ENCODE results near the gene GNAL.
"Not testable (repeated sequence)": the region's sequence is repeated elsewhere in the genome, so short reads cannot be mapped to it uniquely, and the experiment has no call there.

GNAL gene

DNA sequence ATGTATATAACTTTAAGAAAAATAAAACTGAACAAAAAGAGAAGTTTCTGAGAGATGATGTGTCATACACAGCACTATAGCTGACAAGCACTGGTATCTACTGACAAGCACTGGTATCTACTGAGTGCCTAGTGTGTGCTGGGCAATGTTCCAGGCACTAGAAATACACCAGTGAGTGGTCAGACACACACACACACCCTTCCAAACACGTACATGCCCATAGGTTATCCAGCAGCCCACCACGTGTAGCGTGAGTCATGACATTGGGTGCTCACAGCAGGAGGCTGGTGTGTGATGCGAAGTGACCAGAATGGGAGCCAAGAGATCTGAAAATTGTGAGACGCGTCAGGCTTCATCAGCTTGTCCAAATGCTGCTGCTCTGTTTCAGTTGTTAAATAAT is 12.2 kb upstream of the GNAL start:
- H3K4me1 ChIP-seq (ENCODE audit: insufficient read depth, low read length), result no peaks in the 10 kb centered on the region
- no peak overlapping the region for H3K9ac ChIP-seq (ENCODE audit: low read depth, low read length)
- no peaks in the 10 kb centered on the region for H3K9me3 ChIP-seq (ENCODE audit: control insufficient read depth, insufficient read depth, low read length)
- H3K36me3 ChIP-seq (ENCODE audit: insufficient read depth, low read length), result no peaks in the 10 kb centered on the region

DNA sequence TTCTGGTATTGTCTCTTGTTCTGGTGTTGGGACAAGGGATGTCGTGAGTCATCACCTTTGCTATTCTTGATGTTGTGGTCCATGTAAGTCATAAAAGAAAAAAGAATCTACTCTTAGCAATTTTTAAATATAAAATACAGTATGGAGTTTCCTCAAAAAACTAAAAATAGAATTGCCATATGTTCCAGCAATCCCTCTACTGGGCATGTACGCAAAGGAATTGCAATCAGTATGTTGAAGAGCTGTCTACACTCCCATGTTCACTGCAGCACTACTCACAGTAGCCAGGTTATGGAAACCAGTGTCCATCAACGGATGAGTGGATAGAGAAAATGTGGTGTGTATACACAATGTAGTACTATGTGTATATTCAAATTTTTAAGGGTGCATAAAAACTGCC is 10.9 kb upstream of the GNAL start:
- no peaks in the 10 kb centered on the region for H3K9me3 ChIP-seq (ENCODE audit: control insufficient read depth, insufficient read depth, low read length)
- H3K36me3 ChIP-seq (ENCODE audit: insufficient read depth, low read length), result no peaks in the 10 kb centered on the region
- no peak overlapping the region for H3K9ac ChIP-seq (ENCODE audit: low read depth, low read length)
- H3K4me1 ChIP-seq (ENCODE audit: insufficient read depth, low read length), result no peaks in the 10 kb centered on the region

DNA sequence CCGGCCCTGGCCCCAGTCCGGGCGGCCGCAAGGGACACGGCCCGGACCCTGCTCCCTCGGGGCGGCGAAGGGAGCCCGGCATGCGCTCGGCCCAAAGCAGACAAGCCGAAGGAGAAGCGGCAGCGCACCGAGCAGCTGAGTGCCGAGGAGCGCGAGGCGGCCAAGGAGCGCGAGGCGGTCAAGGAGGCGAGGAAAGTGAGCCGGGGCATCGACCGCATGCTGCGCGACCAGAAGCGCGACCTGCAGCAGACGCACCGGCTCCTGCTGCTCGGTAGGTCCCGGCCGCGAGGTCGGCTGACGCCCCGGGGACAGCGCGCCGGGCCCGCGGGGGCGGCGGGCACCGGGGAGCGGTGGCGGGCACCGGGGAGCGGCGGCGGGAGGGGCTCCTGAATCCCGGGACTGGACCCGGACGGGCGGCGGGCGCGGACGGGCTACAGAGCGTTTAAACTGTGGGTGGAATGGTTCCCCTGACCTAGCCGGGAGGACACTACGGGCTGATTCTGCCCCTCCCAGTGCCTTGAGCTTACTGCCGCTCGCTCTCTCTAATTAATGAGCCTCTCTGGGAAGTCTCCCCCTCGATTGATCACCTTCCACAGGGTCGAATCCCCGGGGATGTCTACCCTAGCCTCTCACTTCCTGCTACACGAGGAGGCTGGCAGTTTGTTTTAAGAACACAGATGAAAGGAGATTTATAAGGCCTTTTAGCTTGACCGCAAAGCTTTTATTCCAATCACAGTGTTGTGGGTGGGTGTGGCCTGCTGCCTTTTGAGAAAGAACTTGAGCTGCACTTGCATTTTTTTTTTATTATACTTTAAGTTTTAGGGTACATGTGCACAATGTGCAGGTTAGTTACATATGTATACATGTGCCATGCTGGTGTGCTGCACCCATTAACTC is 853 bp downstream of the GNAL start:
- H3K9ac ChIP-seq (ENCODE audit: low read depth, low read length), result peak overlapping the region; percentile 83
- H3K9me3 ChIP-seq (ENCODE audit: control insufficient read depth, insufficient read depth, low read length), result no peaks in the 10 kb centered on the region
- no peaks in the 10 kb centered on the region for H3K36me3 ChIP-seq (ENCODE audit: insufficient read depth, low read length)
- no peaks in the 10 kb centered on the region for H3K4me1 ChIP-seq (ENCODE audit: insufficient read depth, low read length)

DNA sequence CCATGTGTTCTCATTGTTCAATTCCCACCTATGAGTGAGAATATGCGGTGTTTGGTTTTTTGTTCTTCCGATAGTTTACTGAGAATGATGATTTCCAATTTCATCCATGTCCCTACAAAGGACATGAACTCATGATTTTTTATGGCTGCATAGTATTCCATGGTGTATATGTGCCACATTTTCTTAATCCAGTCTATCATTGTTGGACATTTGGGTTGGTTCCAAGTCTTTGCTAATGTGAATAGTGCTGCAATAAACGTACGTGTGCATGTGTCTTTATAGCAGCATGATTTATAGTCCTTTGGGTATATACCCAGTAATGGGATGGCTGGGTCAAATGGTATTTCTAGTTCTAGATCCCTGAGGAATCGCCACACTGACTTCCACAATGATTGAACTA is 1.6 kb downstream of the GNAL start:
- not testable (repeated sequence) for H3K36me3 ChIP-seq (ENCODE audit: insufficient read depth, low read length); H3K9me3 ChIP-seq (ENCODE audit: control insufficient read depth, insufficient read depth, low read length); H3K4me1 ChIP-seq (ENCODE audit: insufficient read depth, low read length); H3K9ac ChIP-seq (ENCODE audit: low read depth, low read length)

DNA sequence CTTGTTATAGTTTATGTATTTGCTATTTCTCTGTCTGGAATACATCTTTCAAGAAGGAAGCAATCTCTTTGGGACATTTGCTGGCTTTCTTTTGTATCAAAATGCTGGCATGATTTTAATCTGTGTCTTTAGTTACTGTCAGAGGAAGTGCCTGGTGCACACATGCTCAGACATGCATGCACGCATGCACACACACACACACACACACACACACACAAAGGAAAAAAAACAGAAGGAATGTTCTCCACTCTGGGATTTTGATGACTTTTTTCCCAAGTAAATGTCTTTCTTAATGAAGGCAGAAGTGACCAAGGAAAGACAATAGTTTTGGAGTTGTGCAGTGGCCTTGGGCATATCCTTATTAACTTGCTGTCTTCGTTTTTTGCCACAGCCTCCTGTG is 6.7 kb downstream of the GNAL start:
- no peak overlapping the region for H3K9ac ChIP-seq (ENCODE audit: low read depth, low read length)
- no peaks in the 10 kb centered on the region for H3K36me3 ChIP-seq (ENCODE audit: insufficient read depth, low read length)
- no peaks in the 10 kb centered on the region for H3K4me1 ChIP-seq (ENCODE audit: insufficient read depth, low read length)
- H3K9me3 ChIP-seq (ENCODE audit: control insufficient read depth, insufficient read depth, low read length), result no peaks in the 10 kb centered on the region

DNA sequence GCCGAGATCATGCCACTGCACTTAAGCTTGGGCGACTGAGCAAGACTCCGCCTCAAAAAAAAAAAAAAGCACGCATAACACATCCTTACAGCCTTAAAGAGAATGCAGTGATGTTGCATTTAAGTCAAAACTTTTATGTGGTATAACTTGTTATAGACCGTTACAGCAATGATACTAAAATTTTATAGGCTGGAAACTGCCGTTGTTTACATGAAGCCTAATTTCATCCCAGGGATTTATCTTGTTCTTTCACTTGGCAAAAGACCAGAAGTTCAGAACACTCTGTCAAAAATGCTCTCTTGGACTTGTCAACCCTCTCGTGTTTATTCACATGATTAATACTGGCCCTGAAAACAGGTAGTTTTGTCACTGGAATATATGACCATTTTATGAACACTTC is 7.4 kb downstream of the GNAL start:
- Histone ChIP-seq H3K36me3 (ENCODE audit: insufficient read depth, low read length) (no peaks in the 10 kb centered on the region), H3K4me1 (ENCODE audit: insufficient read depth, low read length) (no peaks in the 10 kb centered on the region), H3K9ac (ENCODE audit: low read depth, low read length) (no peak overlapping the region), H3K9me3 (ENCODE audit: control insufficient read depth, insufficient read depth, low read length) (no peaks in the 10 kb centered on the region)

DNA sequence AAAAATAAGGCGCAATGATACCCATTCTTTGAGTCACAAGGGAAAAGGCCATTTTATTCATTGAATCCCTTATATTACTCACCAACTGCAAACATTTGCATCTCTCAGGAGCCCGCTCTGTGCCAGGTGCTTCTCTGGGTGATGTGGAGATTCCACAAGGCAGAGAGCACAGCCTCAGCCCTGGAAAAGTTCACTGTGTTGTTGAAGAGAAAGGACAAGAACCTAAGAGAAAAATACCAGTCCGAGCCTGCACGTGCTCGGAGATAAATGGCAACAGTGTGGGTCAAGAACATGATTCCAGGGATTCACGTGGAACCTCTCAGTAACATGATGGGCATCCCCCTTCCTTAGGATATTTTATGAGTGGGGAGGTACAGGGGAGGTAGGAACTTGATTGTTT is 11.8 kb downstream of the GNAL start:
- H3K9ac ChIP-seq (ENCODE audit: low read depth, low read length), result no peak overlapping the region
- H3K36me3 ChIP-seq (ENCODE audit: insufficient read depth, low read length), result no peaks in the 10 kb centered on the region
- no peaks in the 10 kb centered on the region for H3K4me1 ChIP-seq (ENCODE audit: insufficient read depth, low read length)
- no peaks in the 10 kb centered on the region for H3K9me3 ChIP-seq (ENCODE audit: control insufficient read depth, insufficient read depth, low read length)

DNA sequence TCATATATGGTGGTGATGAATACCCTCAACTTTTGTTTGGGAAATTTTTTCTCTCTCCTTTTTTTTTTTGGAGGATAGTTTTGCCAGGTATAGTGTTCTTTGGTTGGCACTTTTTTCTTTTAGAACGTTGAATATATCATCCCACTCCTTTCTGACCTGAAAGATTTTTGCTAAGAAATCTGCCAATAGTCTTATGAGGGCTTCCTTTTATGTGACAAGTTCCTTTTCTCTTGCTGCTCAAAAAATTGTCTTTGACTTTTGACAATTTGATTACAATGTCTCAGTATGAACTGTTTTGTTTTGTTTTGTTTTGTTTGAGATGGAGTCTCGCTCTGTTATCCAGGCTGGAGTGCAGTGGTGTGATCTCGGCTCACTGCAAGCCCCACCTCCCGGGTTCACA is 21.5 kb downstream of the GNAL start:
- no peaks in the 10 kb centered on the region for H3K36me3 ChIP-seq (ENCODE audit: insufficient read depth, low read length)
- H3K9ac ChIP-seq (ENCODE audit: low read depth, low read length), result no peak overlapping the region
- H3K4me1 ChIP-seq (ENCODE audit: insufficient read depth, low read length), result peaks cover 14% of the 10 kb centered on the region
- H3K9me3 ChIP-seq (ENCODE audit: control insufficient read depth, insufficient read depth, low read length), result 0 out of 2 replicates have a peak, but pooled peaks cover 5% of the 10 kb centered on the region

DNA sequence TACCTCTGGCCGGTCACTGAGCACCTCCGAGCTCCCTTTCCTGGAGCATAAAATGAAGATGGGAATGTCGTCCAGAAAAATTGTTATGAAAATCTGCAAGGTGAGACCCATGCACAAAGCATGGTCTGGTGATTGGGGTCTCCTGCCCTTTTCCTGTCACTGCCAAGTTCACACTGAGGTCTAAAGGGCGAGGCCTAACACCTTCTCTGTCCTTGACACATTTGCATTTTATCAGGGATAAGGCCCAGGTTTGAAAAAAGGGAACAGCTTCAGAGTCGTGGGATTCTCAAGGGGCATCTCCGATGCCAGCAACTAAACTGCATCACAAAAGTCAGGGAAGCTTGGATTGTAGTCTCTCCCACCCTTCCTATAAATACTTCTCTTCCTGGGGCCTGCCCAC is 24.7 kb downstream of the GNAL start:
- H3K36me3 ChIP-seq (ENCODE audit: insufficient read depth, low read length), result no peaks in the 10 kb centered on the region
- H3K9me3 ChIP-seq (ENCODE audit: control insufficient read depth, insufficient read depth, low read length), result 0 out of 2 replicates have a peak, but pooled peaks cover 5% of the 10 kb centered on the region
- H3K4me1 ChIP-seq (ENCODE audit: insufficient read depth, low read length), result peaks cover 14% of the 10 kb centered on the region
- no peak overlapping the region for H3K9ac ChIP-seq (ENCODE audit: low read depth, low read length)

DNA sequence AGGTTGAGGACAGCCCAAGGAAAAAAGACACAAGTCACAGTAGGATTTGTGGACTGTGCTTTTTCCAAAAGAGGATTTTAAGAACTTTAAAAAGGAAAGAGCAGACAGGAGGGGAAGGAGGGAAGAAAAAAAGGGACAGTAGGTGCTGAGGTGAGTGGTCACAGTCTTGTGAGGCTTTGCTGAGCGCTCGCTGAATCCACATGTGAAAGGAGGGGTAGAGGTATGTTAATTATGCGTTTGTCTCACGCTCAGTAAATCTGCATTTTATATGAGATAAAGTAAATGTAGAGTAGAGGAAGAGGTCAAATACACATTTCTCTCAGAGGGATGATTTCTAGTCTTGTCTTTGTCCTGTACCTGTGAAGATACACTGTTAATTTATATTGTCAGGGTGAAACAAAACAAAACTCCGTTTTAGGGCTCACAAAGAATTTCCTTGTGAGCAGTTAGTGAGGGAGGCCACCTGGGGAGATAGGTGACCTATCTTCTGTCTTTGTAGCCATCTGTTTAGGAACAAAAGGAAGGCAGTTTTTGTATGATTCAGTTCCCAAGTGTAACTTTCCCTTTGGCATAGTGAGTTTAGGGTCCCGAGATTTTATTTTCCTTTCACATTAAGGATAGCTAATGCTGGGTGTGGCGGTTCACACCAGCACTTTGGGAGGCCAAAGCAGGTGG is 25.3 kb downstream of the GNAL start:
- no peaks in the 10 kb centered on the region for H3K36me3 ChIP-seq (ENCODE audit: insufficient read depth, low read length)
- H3K9me3 ChIP-seq (ENCODE audit: control insufficient read depth, insufficient read depth, low read length), result peaks cover 5% of the 10 kb centered on the region; the same call in 1 of the 2 replicates

DNA sequence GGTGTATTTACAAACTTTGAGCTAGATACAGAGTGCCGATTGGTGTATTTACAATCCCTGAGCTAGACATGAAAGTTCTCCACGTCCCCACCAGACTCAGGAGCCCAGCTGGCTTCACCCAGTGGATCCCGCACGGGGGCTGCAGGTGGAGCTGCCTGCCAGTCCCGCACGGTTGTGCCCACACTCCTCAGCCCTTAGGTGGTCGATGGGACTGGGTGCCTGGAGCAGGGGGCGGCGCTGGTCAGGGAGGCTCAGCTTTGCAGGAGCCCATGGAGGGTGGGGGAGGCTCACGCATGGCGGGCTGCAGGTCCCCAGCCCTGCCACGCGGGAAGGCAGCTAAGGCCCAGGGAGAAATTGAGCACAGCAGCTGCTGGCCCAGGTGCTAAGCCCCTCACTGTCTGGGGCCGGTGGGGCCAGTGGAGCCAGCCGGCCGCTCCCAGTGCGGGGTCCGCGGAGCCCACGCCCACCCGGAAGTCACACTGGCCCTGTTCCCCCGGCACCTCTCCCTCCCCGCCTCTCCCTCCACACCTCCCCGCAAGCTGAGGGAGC is 27.8 kb downstream of the GNAL start:
- peaks cover 14% of the 10 kb centered on the region for H3K4me1 ChIP-seq (ENCODE audit: insufficient read depth, low read length)
- not testable (repeated sequence) for H3K9ac ChIP-seq (ENCODE audit: low read depth, low read length); H3K36me3 ChIP-seq (ENCODE audit: insufficient read depth, low read length); H3K9me3 ChIP-seq (ENCODE audit: control insufficient read depth, insufficient read depth, low read length)

More for the DNA sequence above, 25.3 kb downstream of the GNAL start:
- peaks cover 14% of the 10 kb centered on the region for H3K4me1 ChIP-seq (ENCODE audit: insufficient read depth, low read length)
- no peak overlapping the region for H3K9ac ChIP-seq (ENCODE audit: low read depth, low read length)

DNA sequence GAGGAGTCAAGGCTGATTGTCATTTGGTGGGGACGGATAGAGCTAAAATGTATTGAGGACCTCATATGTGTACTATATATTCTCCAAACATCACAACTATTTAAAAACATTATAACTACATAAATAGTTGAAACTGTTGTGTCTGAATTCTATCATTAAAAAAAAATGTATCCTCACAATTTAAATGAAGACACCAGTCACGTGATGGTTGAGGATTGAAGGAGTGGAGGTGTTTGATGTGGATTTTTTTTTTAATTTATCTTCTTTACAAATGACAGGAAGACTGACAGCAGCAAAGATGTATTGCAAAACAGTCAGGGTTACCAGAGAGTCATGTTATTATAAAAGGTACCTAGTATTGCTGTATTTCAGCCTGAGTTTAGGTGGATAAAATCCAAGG is 30.0 kb downstream of the GNAL start:
- 0 out of 2 replicates have a peak, but pooled peaks cover 4% of the 10 kb centered on the region for H3K4me1 ChIP-seq (ENCODE audit: insufficient read depth, low read length)
- H3K9ac ChIP-seq (ENCODE audit: low read depth, low read length), result no peak overlapping the region
- H3K9me3 ChIP-seq (ENCODE audit: control insufficient read depth, insufficient read depth, low read length), result no peaks in the 10 kb centered on the region; the same call in 1 of the 2 replicates
- no peaks in the 10 kb centered on the region for H3K36me3 ChIP-seq (ENCODE audit: insufficient read depth, low read length)

DNA sequence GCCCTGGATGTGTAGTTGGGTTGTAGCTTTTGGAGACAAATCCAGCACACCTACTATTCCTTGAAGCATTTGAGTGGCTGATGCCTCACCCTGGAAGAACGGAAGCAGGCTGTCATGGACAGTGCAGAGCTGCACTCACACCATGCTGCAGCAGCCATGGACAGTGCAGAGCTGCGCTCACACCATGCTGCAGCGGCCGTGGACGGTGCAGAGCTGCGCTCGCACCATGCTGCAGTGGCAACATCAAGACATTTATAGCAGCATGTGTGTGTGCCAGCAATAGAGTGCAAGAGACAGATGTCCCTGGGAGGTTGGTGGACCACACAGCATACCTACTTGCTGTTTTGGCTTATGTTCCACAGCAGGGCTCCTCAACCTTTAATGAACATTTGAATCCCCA is 30.6 kb downstream of the GNAL start:
- no peak overlapping the region for H3K9ac ChIP-seq (ENCODE audit: low read depth, low read length)
- 0 out of 2 replicates have a peak, but pooled peaks cover 3% of the 10 kb centered on the region for H3K4me1 ChIP-seq (ENCODE audit: insufficient read depth, low read length)
- H3K36me3 ChIP-seq (ENCODE audit: insufficient read depth, low read length), result no peaks in the 10 kb centered on the region
- H3K9me3 ChIP-seq (ENCODE audit: control insufficient read depth, insufficient read depth, low read length), result no peaks in the 10 kb centered on the region; the same call in 1 of the 2 replicates

DNA sequence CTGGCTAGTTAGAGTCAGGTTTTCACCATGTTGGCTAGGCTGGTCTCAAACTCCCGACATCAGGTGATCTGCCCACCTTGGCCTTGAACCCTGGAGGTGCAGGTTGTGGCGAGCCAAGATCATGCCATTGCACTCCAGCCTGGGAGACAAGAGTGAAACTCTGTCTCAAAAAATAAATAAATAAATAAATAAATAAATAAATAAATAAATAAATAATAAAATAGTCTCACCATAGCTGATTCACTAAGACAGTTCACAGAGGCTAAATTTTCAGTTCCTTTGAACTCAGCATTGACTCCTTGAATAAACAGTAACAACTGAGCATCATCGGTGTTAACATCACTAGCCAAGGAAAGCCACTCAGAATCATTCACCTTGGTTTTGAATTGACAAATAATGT is 32.7 kb downstream of the GNAL start:
- no peaks in the 10 kb centered on the region; the same call in 1 of the 2 replicates for H3K9me3 ChIP-seq (ENCODE audit: control insufficient read depth, insufficient read depth, low read length)
- no peaks in the 10 kb centered on the region for H3K36me3 ChIP-seq (ENCODE audit: insufficient read depth, low read length)
- H3K9ac ChIP-seq (ENCODE audit: low read depth, low read length), result no peak overlapping the region
- no peaks in the 10 kb centered on the region for H3K4me1 ChIP-seq (ENCODE audit: insufficient read depth, low read length)

DNA sequence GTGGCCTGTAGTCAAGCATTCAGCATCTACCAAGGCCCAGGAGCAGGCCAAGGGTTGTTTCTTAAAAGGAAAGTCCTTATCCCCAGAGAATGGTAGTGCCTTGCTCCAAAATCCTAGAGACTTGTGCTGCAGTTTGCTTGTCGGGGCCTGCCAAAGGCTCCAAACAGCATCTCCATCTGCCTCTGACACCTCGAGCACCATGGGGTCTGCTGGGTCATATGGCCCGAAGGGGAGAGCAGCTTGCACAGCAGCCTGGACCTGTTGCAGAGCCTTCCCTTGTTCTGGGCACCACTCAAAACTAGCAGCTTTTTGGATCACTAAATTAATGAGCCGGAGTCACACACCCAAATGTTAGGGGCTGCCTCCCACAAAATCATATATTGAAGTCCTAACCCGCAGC is 35.7 kb downstream of the GNAL start:
- Histone ChIP-seq H3K4me1 (ENCODE audit: insufficient read depth, low read length) (no peaks in the 10 kb centered on the region), H3K9ac (ENCODE audit: low read depth, low read length) (no peak overlapping the region), H3K9me3 (ENCODE audit: control insufficient read depth, insufficient read depth, low read length) (no peaks in the 10 kb centered on the region), H3K36me3 (ENCODE audit: insufficient read depth, low read length) (no peaks in the 10 kb centered on the region)
